Epithelial cell of alveolus of lung (primary cell): Measurements from ENCODE around the gene SMCP. TPM values are rescaled to one million over a fixed set of nuclear protein-coding genes. Genes with fewer than 3 reads are reported as not detected.

ENCODE experiments used
- total RNA-seq: library from RNA; depleted of rRNA; stranded (reverse); fragments of >200 nt; gene quantifications from 2 replicates; pipeline ENCODE4 v1.2.1, GENCODE V29; 2015

Gene SMCP
- not detected in 2 replicates for total RNA-seq

GRCh38 chr1:152878042-152878441 is at the start of gene SMCP:
TSS of gene SMCP (plus strand) at chr1:152878322. CDS start at chr1:152884423, 6,101 bp downstream.

GRCh38 chr1:152842556-152842955 is 35.6 kb upstream of the SMCP start, which contains the start of gene LCE6A:
TSS of gene LCE6A (plus strand) at chr1:152842856. CDS start at chr1:152843521, 665 bp downstream.

GRCh38 chr1:152859696-152860095 is 18.4 kb upstream of the SMCP start, which contains the start of gene LCE7A:
TSS of gene LCE7A (plus strand) at chr1:152859996. CDS start at chr1:152860698, 702 bp downstream.

GRCh38 chr1:152907686-152908601 is 29.8 kb downstream of the SMCP start, which contains the start of gene IVL:
TSS of gene IVL (plus strand) at chr1:152908546. CDS start at chr1:152909798, 1,252 bp downstream.

Other genes with a start within 250 kb of the SMCP start
- not detected in 2 replicates for gene LCE2D, start 214.9 kb upstream of the SMCP start, total RNA-seq
- not detected in 2 replicates for gene LCE2C, start 203.0 kb upstream of the SMCP start, total RNA-seq
- not detected in 2 replicates for gene LCE2B, start 192.2 kb upstream of the SMCP start, total RNA-seq
- gene LCE2A, start 180.0 kb upstream of the SMCP start, total RNA-seq, result not detected in 2 replicates
- gene LCE4A, start 170.2 kb upstream of the SMCP start, total RNA-seq, result not detected in 2 replicates
- not detected in 2 replicates for gene KPRP, start 120.3 kb upstream of the SMCP start, total RNA-seq
- not detected in 2 replicates for gene LCE1F, start 103.2 kb upstream of the SMCP start, total RNA-seq
- gene LCE1E, start 92.1 kb upstream of the SMCP start, total RNA-seq, result not detected in 2 replicates
- not detected in 2 replicates for gene LCE1D, start 81.6 kb upstream of the SMCP start, total RNA-seq
- gene LCE1C, start 71.7 kb upstream of the SMCP start, total RNA-seq, result not detected in 2 replicates
- not detected in 2 replicates for gene LCE1B, start 66.4 kb upstream of the SMCP start, total RNA-seq
- gene LCE1A, start 50.8 kb upstream of the SMCP start, total RNA-seq, result not detected in 2 replicates
- gene LCE6A, start 35.5 kb upstream of the SMCP start, total RNA-seq, result not detected in 2 replicates
- gene LCE7A, start 18.3 kb upstream of the SMCP start, total RNA-seq, result not detected in 2 replicates
- not detected in 2 replicates for gene IVL, start 30.2 kb downstream of the SMCP start, total RNA-seq
- gene SPRR5, start 68.9 kb downstream of the SMCP start, total RNA-seq, result not detected in 2 replicates
- gene SPRR4, start 92.3 kb downstream of the SMCP start, total RNA-seq, result not detected in 2 replicates
- not detected in 2 replicates for gene SPRR1A, start 105.8 kb downstream of the SMCP start, total RNA-seq
- not detected in 2 replicates for gene SPRR3, start 123.4 kb downstream of the SMCP start, total RNA-seq
- gene SPRR1B, start 152.9 kb downstream of the SMCP start, total RNA-seq, result not detected in 2 replicates
- not detected in 2 replicates for gene SPRR2D, start 162.8 kb downstream of the SMCP start, total RNA-seq
- gene SPRR2A, start 179.2 kb downstream of the SMCP start, total RNA-seq, result not detected in 2 replicates
- not detected in 2 replicates for gene SPRR2B, start 193.3 kb downstream of the SMCP start, total RNA-seq
- gene SPRR2E, start 216.2 kb downstream of the SMCP start, total RNA-seq, result not detected in 2 replicates
- not detected in 2 replicates for gene SPRR2F, start 235.2 kb downstream of the SMCP start, total RNA-seq